KMS-11 (cell line): ENCODE results near the gene RNF26.
A peak's percentile ranks its signal among the peaks of the same experiment; 100 is the strongest.

ENCODE experiments used
- H2AFZ ChIP-seq: fragments of 200-600 bp; sonication (generic); 2 replicates; pipeline ENCODE4 v1.6.1; 2016; ENCODE audit warnings: antibody characterized with exemption, mixed run types, low read depth
- H3K27ac ChIP-seq: fragments of 200-600 bp; sonication (generic); 2 replicates; pipeline ENCODE4 v1.6.1; 2016; ENCODE audit warnings: mild to moderate bottlenecking, mixed run types
- H3K27me3 ChIP-seq: fragments of 200-600 bp; sonication (generic); 2 replicates; pipeline ENCODE4 v1.6.1; 2017; ENCODE audit warnings: mild to moderate bottlenecking, low read depth, mixed run types, moderate library complexity; ENCODE audit not compliant: insufficient read depth
- H3K36me3 ChIP-seq: fragments of 200-600 bp; sonication (generic); 2 replicates; pipeline ENCODE4 v1.6.1; 2017; ENCODE audit warnings: mild to moderate bottlenecking, mixed run types; ENCODE audit not compliant: insufficient read depth
- H3K4me1 ChIP-seq: fragments of 200-600 bp; sonication (generic); 2 replicates; pipeline ENCODE4 v1.6.1; 2016; ENCODE audit warnings: mild to moderate bottlenecking, low read depth, mixed run types; ENCODE audit not compliant: poor library complexity, severe bottlenecking
- H3K4me2 ChIP-seq: fragments of 200-600 bp; sonication (generic); 2 replicates; pipeline ENCODE4 v1.7.0; 2016; ENCODE audit warnings: mild to moderate bottlenecking, mixed run types
- H3K4me3 ChIP-seq: fragments of 200-600 bp; sonication (generic); IDR thresholded peaks from 2 replicates; pipeline ENCODE4 v1.6.1; 2017; ENCODE audit warnings: low read depth, low read length, mixed read lengths; ENCODE audit not compliant: insufficient read depth
- H3K79me2 ChIP-seq: fragments of 200-600 bp; sonication (generic); 2 replicates; pipeline ENCODE4 v1.6.1; 2016; ENCODE audit warnings: low read depth, mixed run types; ENCODE audit not compliant: insufficient read depth
- H3K9ac ChIP-seq: fragments of 200-600 bp; sonication (generic); 2 replicates; pipeline ENCODE4 v1.6.1; 2016; ENCODE audit warnings: mild to moderate bottlenecking, mixed run types
- H4K20me1 ChIP-seq: fragments of 200-600 bp; sonication (generic); 2 replicates; pipeline ENCODE4 v1.6.1; 2016; ENCODE audit warnings: mild to moderate bottlenecking, mixed run types; ENCODE audit not compliant: insufficient read depth
- TF ChIP-seq, protein P1 (sequence below): fragments of 200-600 bp; sonication (generic); conservative IDR thresholded peaks from 2 replicates; pipeline ENCODE4 v1.6.1; 2017; ENCODE audit warnings: low read depth, mild to moderate bottlenecking, antibody characterized with exemption, low read length, moderate library complexity, mixed read lengths

RNF26 gene

DNA sequence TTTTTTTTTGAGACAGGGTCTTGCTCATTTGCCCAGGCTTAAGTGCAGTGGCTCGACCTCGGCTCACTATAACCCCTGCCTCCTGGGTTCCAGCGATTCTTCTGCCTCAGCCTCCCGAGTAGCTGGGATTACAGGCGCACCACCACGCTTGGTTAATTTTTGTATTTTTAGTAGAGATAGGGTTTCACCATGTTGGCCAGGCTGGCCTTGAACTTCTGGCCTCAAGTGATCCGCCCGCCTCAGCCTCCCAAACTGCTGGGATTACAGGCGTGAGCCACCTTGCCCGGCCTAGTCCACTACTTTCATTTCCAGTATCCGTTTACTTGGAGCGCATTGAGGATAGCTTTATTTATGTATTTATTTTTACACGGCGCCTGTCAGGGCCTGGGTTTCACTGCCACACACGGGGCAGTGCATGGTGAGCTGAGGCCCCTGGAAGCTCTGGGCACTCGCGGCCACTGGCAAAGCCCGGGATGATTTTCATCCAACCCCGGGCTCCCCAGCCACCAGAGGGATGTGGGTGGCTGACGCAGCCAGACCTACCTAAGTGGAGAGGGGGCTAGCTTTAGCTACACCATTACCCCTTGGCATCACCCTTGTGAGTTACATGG is 11.3 kb upstream of the RNF26 start:
- Histone ChIP-seq H3K79me2 (no peaks in the 10 kb centered on the region), H3K27me3 (no peaks in the 10 kb centered on the region), H3K4me3 (no peak overlapping the region), H3K9ac (no peak overlapping the region), H3K36me3 (no peaks in the 10 kb centered on the region), H3K4me1 (peaks cover 7% of the 10 kb centered on the region), H2AFZ (no peak overlapping the region), H3K4me2 (no peak overlapping the region), H3K27ac (no peak overlapping the region), H4K20me1 (no peaks in the 10 kb centered on the region)
- TF ChIP-seq, protein P1, sequence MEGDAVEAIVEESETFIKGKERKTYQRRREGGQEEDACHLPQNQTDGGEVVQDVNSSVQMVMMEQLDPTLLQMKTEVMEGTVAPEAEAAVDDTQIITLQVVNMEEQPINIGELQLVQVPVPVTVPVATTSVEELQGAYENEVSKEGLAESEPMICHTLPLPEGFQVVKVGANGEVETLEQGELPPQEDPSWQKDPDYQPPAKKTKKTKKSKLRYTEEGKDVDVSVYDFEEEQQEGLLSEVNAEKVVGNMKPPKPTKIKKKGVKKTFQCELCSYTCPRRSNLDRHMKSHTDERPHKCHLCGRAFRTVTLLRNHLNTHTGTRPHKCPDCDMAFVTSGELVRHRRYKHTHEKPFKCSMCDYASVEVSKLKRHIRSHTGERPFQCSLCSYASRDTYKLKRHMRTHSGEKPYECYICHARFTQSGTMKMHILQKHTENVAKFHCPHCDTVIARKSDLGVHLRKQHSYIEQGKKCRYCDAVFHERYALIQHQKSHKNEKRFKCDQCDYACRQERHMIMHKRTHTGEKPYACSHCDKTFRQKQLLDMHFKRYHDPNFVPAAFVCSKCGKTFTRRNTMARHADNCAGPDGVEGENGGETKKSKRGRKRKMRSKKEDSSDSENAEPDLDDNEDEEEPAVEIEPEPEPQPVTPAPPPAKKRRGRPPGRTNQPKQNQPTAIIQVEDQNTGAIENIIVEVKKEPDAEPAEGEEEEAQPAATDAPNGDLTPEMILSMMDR, result no peak

DNA sequence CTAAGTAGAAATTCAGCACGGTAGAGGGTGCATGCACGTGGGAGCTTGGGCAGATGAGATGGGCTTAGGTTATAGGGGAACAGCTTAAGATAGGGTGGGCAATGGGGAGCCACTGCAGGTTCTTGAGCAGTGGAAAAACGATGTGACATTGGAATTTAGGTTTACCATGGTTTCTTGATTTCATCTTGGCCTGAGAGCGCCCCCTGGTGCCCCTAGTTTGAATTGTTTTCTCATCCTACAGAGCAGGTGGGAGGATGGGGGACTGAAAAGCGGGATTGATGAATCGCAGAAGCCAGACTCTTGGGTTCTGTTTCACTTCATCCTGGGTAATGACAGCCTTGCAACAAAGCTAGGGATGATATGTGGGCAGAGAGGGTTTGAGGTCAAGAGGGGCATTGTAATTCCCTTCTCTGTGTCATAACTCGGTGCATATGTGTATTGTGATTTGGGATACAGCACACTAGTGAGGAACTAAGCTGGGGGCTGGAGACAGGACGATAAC is 10.7 kb upstream of the RNF26 start:
- Histone ChIP-seq H3K27me3 (no peaks in the 10 kb centered on the region), H2AFZ (no peak overlapping the region), H3K27ac (no peak overlapping the region), H3K4me1 (peaks cover 7% of the 10 kb centered on the region), H3K79me2 (no peaks in the 10 kb centered on the region), H3K4me2 (no peak overlapping the region), H4K20me1 (no peaks in the 10 kb centered on the region), H3K4me3 (no peak overlapping the region), H3K9ac (no peak overlapping the region), H3K36me3 (no peaks in the 10 kb centered on the region)
- TF ChIP-seq, protein P1, result peak; percentile 78

DNA sequence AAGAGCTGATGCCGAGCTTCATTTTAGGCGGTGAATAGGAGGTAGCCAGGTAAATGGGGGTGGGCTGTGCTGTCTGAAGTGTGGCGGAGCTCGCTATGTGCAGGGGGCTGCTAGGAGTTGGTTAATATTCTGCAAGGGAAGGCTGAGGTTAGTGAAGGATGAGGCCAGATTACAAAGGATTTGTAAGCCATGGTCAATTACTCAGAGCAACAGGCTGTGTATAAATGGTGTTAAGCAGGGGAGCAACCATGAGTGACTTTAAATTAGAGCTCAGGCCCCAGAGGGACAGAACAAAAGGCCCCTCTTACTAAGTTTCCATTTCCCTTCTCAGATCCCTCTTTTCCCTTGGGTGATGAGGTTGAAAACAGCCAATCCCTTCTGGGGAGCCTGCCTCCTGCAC is 10.1 kb upstream of the RNF26 start:
- H3K4me3 ChIP-seq, result no peak overlapping the region
- H4K20me1 ChIP-seq, result no peaks in the 10 kb centered on the region
- no peak overlapping the region for H2AFZ ChIP-seq
- no peak overlapping the region for H3K9ac ChIP-seq
- H3K36me3 ChIP-seq, result no peaks in the 10 kb centered on the region
- no peaks in the 10 kb centered on the region for H3K79me2 ChIP-seq
- H3K27ac ChIP-seq, result no peak overlapping the region
- no peaks in the 10 kb centered on the region for H3K27me3 ChIP-seq
- no peak overlapping the region for H3K4me2 ChIP-seq
- TF ChIP-seq, protein P1, result no peak
- H3K4me1 ChIP-seq, result peaks cover 7% of the 10 kb centered on the region

DNA sequence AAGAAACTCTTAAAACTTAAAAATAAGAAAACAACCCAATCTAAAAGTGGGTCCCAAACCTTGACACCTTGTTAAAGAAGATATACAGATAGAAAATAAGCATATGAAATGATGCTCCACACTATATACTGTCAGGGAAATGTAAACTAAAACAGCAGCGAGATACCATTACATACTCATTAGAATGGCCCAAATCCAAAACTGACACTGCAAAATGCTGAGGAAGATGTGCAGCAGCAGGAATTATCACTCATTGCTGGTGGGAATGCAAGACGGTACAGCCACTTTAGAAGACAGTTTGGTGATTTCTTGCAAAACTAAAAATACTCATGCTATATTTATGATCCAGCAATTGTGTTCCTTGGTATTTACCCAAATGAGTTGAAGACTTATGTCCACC is 5.0 kb upstream of the RNF26 start:
- H2AFZ ChIP-seq, result no peak overlapping the region
- no peak overlapping the region for H3K9ac ChIP-seq
- no peak overlapping the region for H3K4me2 ChIP-seq
- H4K20me1 ChIP-seq, result no peaks in the 10 kb centered on the region
- TF ChIP-seq, protein P1, result no peak
- no peaks in the 10 kb centered on the region for H3K36me3 ChIP-seq
- H3K4me1 ChIP-seq, result no peaks in the 10 kb centered on the region
- no peak overlapping the region for H3K27ac ChIP-seq
- no peak overlapping the region for H3K4me3 ChIP-seq
- H3K27me3 ChIP-seq, result no peaks in the 10 kb centered on the region
- H3K79me2 ChIP-seq, result no peaks in the 10 kb centered on the region
